GM21786 (cell line): ENCODE measurements around the gene SAE1.
A peak's percentile ranks its signal among the peaks of the same experiment; 100 is the strongest.

Experiments
- ATAC-seq: cut with Tn5 transposase; IDR thresholded peaks from one replicate; pipeline ENCODE4 v1.9.1; 2021; ENCODE audit not compliant: unreplicated experiment

Gene SAE1

GRCh38 chr19:47105874-47106273, 24.8 kb upstream of the SAE1 start:
- no peak for ATAC-seq

GRCh38 chr19:47106821-47107201, 23.8 kb upstream of the SAE1 start:
- ATAC-seq = no peak

- ATAC-seq = no peak
These were observed 23.3 kb upstream of the SAE1 start for GRCh38 chr19:47107202-47107952.

GRCh38 chr19:47107953-47108746, 22.5 kb upstream of the SAE1 start:
- ATAC-seq = no peak

GRCh38 chr19:47109177-47109540, 21.5 kb upstream of the SAE1 start:
- no peak for ATAC-seq

- ATAC-seq = no peak
These were observed 20.9 kb upstream of the SAE1 start for GRCh38 chr19:47109541-47110375.

- no peak for ATAC-seq
These were observed 20.1 kb upstream of the SAE1 start for GRCh38 chr19:47110521-47111005.

- ATAC-seq = no peak
These were observed 19.5 kb upstream of the SAE1 start for GRCh38 chr19:47111006-47111621.

GRCh38 chr19:47111682-47112165, 18.9 kb upstream of the SAE1 start:
- ATAC-seq = no peak

GRCh38 chr19:47112166-47112996, 18.3 kb upstream of the SAE1 start:
- peak; percentile 2 for ATAC-seq

- ATAC-seq = peak; percentile 75
These were observed 17.4 kb upstream of the SAE1 start, which contains the start of gene ZC3H4 for GRCh38 chr19:47112997-47113849. TSS of gene ZC3H4 (minus strand) at chr19:47113776. CDS start at chr19:47112584, 1,192 bp downstream.

- ATAC-seq = no peak
These were observed 16.6 kb upstream of the SAE1 start for GRCh38 chr19:47113850-47114651.

GRCh38 chr19:47120470-47121067, 10.1 kb upstream of the SAE1 start:
- ATAC-seq = no peak

GRCh38 chr19:47122359-47123335, 8.0 kb upstream of the SAE1 start:
- ATAC-seq = no peak

GRCh38 chr19:47123406-47123805, 7.2 kb upstream of the SAE1 start:
- no peak for ATAC-seq

- ATAC-seq = no peak
These were observed 5.5 kb upstream of the SAE1 start for GRCh38 chr19:47124937-47125668.
